Peyer's patch (tissue), 4 donors: ENCODE measurements around the gene TMCO4.

Experiments used
- CTCF ChIP-seq, 6 experiments: fragments of 450-650 bp in 4 of 6; fragments of 200-600 bp in 2 of 6; sonication (generic) in 1 of 6; IDR thresholded peaks; one replicate each; pipeline ENCODE4 v1.5.1; 2017 to 2019; ENCODE audit warnings: antibody characterized with exemption in 6 of 6, mild to moderate bottlenecking in 3 of 6, moderate library complexity in 1 of 6
- POLR2A ChIP-seq, 2 donors: fragments of 450-650 bp; IDR thresholded peaks; one replicate each; pipeline ENCODE4 v1.5.1; 2017; ENCODE audit warnings: antibody characterized with exemption in 2 of 2, mild to moderate bottlenecking in 2 of 2, moderate library complexity in 2 of 2

GRCh38 chr1:19689856-19690255 is 109.9 kb downstream of the TMCO4 start:
- TF ChIP-seq CTCF (IDR thresholded peaks at IDR 0.05) (no peak), POLR2A (IDR thresholded peaks at IDR 0.05) (no peak)
